Testis (tissue), 2 donors: ENCODE measurements around the gene FAM13C.

ENCODE experiments used
- POLR2A ChIP-seq: fragments of 450-650 bp; IDR thresholded peaks from one replicate; pipeline ENCODE4 v1.6.1; 2017; ENCODE audit warnings: antibody characterized with exemption, mild to moderate bottlenecking, moderate library complexity
- TF ChIP-seq, protein P1 (sequence below), 3 experiments: fragments of 450-650 bp in 2 of 3; fragments of 200-600 bp in 1 of 3; sonication (generic) in 1 of 3; IDR thresholded peaks; one replicate each; pipeline ENCODE4 v1.5.1; 2016 to 2019; ENCODE audit warnings: antibody characterized with exemption in 3 of 3, mild to moderate bottlenecking in 2 of 3, moderate library complexity in 1 of 3

DNA sequence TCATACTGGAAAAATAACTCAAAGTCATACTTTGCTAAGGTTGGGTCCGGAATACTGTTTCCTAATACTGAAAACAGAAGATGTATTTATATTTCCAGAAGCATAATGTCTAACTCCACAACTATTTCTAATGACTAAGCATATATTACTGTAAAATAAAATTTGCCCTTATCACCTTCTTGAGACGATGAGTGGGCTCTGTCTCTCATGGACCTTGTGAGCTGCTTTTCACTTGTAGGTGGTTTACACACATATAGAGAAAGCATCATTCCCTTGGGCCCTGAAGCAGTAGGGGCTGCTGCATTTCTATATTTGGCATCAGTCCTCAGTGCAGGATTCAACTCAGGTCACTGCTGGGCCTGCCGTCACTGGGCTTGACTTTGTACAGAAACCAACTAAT is 10.7 kb upstream of the FAM13C start:
- TF ChIP-seq, protein P1, sequence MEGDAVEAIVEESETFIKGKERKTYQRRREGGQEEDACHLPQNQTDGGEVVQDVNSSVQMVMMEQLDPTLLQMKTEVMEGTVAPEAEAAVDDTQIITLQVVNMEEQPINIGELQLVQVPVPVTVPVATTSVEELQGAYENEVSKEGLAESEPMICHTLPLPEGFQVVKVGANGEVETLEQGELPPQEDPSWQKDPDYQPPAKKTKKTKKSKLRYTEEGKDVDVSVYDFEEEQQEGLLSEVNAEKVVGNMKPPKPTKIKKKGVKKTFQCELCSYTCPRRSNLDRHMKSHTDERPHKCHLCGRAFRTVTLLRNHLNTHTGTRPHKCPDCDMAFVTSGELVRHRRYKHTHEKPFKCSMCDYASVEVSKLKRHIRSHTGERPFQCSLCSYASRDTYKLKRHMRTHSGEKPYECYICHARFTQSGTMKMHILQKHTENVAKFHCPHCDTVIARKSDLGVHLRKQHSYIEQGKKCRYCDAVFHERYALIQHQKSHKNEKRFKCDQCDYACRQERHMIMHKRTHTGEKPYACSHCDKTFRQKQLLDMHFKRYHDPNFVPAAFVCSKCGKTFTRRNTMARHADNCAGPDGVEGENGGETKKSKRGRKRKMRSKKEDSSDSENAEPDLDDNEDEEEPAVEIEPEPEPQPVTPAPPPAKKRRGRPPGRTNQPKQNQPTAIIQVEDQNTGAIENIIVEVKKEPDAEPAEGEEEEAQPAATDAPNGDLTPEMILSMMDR (IDR thresholded peaks at IDR 0.05) = no peak
- TF ChIP-seq POLR2A = no peak
